Gastrocnemius medialis (tissue), 4 donors: ENCODE data around the gene TCF4. TPM values are rescaled to one million over a fixed set of nuclear protein-coding genes. Genes with fewer than 3 reads are reported as not detected.

ENCODE experiments used
- ATAC-seq, 2 donors: fragments of 150-250 bp; one replicate each; pipeline ENCODE4 v1.9.1; 2016
- DNase-seq, 2 donors: peaks; one replicate each; pipeline ENCODE4 v3.0.0-alpha.2; 2019
- H3K27ac ChIP-seq, 4 donors: fragments of 200-600 bp; sonication (generic); 1 replicate in 1 of 4; 2 replicates in 3 of 4; pipeline ENCODE4 v1.5.1; 2016 to 2018; ENCODE audit warnings: mild to moderate bottlenecking in 2 of 4, moderate library complexity in 1 of 4
- H3K27me3 ChIP-seq, 3 donors: fragments of 200-600 bp; sonication (generic) in 2 of 3; 1 replicate in 1 of 3; 2 replicates in 2 of 3; pipeline versions ENCODE4 v1.5.1 to v1.6.0; 2016 to 2019; ENCODE audit warnings: mild to moderate bottlenecking in 1 of 3, moderate library complexity in 1 of 3
- H3K36me3 ChIP-seq, 2 donors: fragments of 200-600 bp; sonication (generic) in 1 of 2; one replicate each; pipeline ENCODE4 v1.5.1; 2017 to 2018
- H3K4me1 ChIP-seq, 2 donors: fragments of 200-600 bp; sonication (generic) in 1 of 2; one replicate each; pipeline ENCODE4 v1.5.1; 2016 to 2017; ENCODE audit warnings: mild to moderate bottlenecking in 2 of 2
- H3K4me3 ChIP-seq, 4 donors: fragments of 200-600 bp; sonication (generic) in 3 of 4; 1 replicate in 1 of 4; 2 replicates in 3 of 4; pipeline ENCODE4 v1.5.1; 2016 to 2019; ENCODE audit warnings: mild to moderate bottlenecking in 2 of 4
- H3K9me3 ChIP-seq, 3 donors: fragments of 200-600 bp; sonication (generic) in 2 of 3; 1 replicate in 1 of 3; 2 replicates in 2 of 3; pipeline ENCODE4 v1.5.1; 2016 to 2019
- CTCF ChIP-seq, 5 experiments: fragments of 450-650 bp in 3 of 5; fragments of 200-600 bp in 2 of 5; sonication (generic) in 2 of 5; IDR thresholded peaks in 4 of 5; conservative IDR thresholded peaks in 1 of 5; 1 replicate in 4 of 5; 2 replicates in 1 of 5; pipeline ENCODE4 v1.5.1; 2016 to 2019; ENCODE audit warnings: antibody characterized with exemption in 5 of 5, mild to moderate bottlenecking in 3 of 5, moderate library complexity in 3 of 5
- POLR2A ChIP-seq, 2 donors: fragments of 450-650 bp; IDR thresholded peaks; one replicate each; pipeline ENCODE4 v1.6.1; 2017; ENCODE audit warnings: antibody characterized with exemption in 2 of 2, mild to moderate bottlenecking in 2 of 2, moderate library complexity in 2 of 2
- in situ Hi-C, 4 donors: fragments of 200-750 bp; cut with MboI; loops; one replicate each; pipeline versions ENCODE4 v1.15.0 to v1.8.0; 2017; ENCODE audit warnings: low sequenced_read_pairs in 4 of 4
- intact Hi-C: fragments of 100-400 bp; cut with DNase I; formaldehyde crosslinking; loops from one replicate; pipeline ENCODE4 v1.15.1; 2023; ENCODE audit warnings: low total_unique reads
- total RNA-seq, 4 donors: library from RNA; depleted of rRNA; stranded (reverse); fragments of >200 nt; gene quantifications; one replicate each; pipeline versions ENCODE4 v1.1.0 to v1.2.3, GENCODE V29; 2016

Gene TCF4
- total RNA-seq, 4 donors from 2014 or later, result 40.3 to 60.6 (median 53.6) TPM

- Histone ChIP-seq H3K9me3 (no peaks in the 10 kb centered on the region), H3K4me3 (peak overlapping the region; percentile 2 to 50 (median 36)), H3K36me3 (no peaks in the 10 kb centered on the region), H3K27me3 (no peaks in the 10 kb centered on the region), H3K27ac (peak overlapping the region; percentile 80 to 85 (median 81)), H3K4me1 (peaks cover 56 to 91% of the 10 kb centered on the region in 2 donors)
- TF ChIP-seq POLR2A (IDR thresholded peaks at IDR 0.05), result no peak
- TF ChIP-seq CTCF (IDR thresholded peaks at IDR 0.05 in 4 of 5, conservative IDR thresholded peaks at IDR 0.05 in 1 of 5), result no peak
- intact Hi-C loops (loop anchor here (2.0 to 5.0 kb wide), 4 partner anchors 16 to 372 kb away; no protein-coding TSS in a partner anchor), in situ Hi-C loops (loop anchor here in 3 of 4 donors (5.0 to 25.0 kb wide), 7 partner anchors 80 to 382 kb away; no protein-coding TSS in a partner anchor)
- no peak for ATAC-seq
- DNase-seq, result no peak
Observed at GRCh38 chr18:55404832-55405465, 183.0 kb downstream of the TCF4 start.

GRCh38 chr18:55404136-55404830 is 183.7 kb downstream of the TCF4 start:
- DNase-seq (no peak), ATAC-seq (no peak)
- H3K36me3 ChIP-seq, result no peaks in the 10 kb centered on the region
- H3K27me3 ChIP-seq, result no peaks in the 10 kb centered on the region
- TF ChIP-seq POLR2A (IDR thresholded peaks at IDR 0.05) (no peak), CTCF (IDR thresholded peaks at IDR 0.05 in 4 of 5, conservative IDR thresholded peaks at IDR 0.05 in 1 of 5) (no peak)
- H3K4me3 ChIP-seq, result peak overlapping the region in 3 of 4 donors; percentile 49 to 50 (median 50)
- H3K27ac ChIP-seq, result peak overlapping the region; percentile 80 to 85 (median 81)
- intact Hi-C loops (loop anchor here (2.0 to 5.0 kb wide), 4 partner anchors 17 to 373 kb away; no protein-coding TSS in a partner anchor), in situ Hi-C loops (loop anchor here in 2 of 4 donors (10.0 to 25.0 kb wide), 5 partner anchors 79 to 383 kb away; no protein-coding TSS in a partner anchor)
- no peaks in the 10 kb centered on the region for H3K9me3 ChIP-seq
- peaks cover 63 to 91% of the 10 kb centered on the region in 2 donors for H3K4me1 ChIP-seq

- TF ChIP-seq CTCF (IDR thresholded peaks at IDR 0.05 in 4 of 5, conservative IDR thresholded peaks at IDR 0.05 in 1 of 5) (no peak), POLR2A (IDR thresholded peaks at IDR 0.05) (no peak)
- in situ Hi-C loops, result loop anchor here in 2 of 4 donors (10.0 to 25.0 kb wide), 5 partner anchors 79 to 384 kb away; no protein-coding TSS in a partner anchor
- Histone ChIP-seq H3K36me3 (no peaks in the 10 kb centered on the region), H3K4me3 (peak overlapping the region; percentile 49 to 50 (median 50)), H3K4me1 (peaks cover 71 to 96% of the 10 kb centered on the region in 2 donors), H3K27ac (peak overlapping the region; percentile 80 to 85 (median 81)), H3K9me3 (no peaks in the 10 kb centered on the region), H3K27me3 (no peaks in the 10 kb centered on the region)
- intact Hi-C loops, result loop anchor here (5.0 kb wide), 2 partner anchors 66 to 374 kb away; no protein-coding TSS in a partner anchor
- no peak for ATAC-seq
- DNase-seq, result no peak
Observed at GRCh38 chr18:55403421-55403949, 184.5 kb downstream of the TCF4 start.

GRCh38 chr18:55402731-55403405 is 185.1 kb downstream of the TCF4 start:
- Histone ChIP-seq H3K4me1 (peaks cover 73 to 96% of the 10 kb centered on the region in 2 donors), H3K27me3 (no peaks in the 10 kb centered on the region), H3K4me3 (peak overlapping the region; percentile 49 to 50 (median 50)), H3K9me3 (no peaks in the 10 kb centered on the region), H3K36me3 (no peaks in the 10 kb centered on the region), H3K27ac (peak overlapping the region; percentile 80 to 85 (median 81))
- intact Hi-C loops, result loop anchor here (5.0 kb wide), 2 partner anchors 66 to 374 kb away; no protein-coding TSS in a partner anchor
- ATAC-seq, result no peak
- in situ Hi-C loops, result loop anchor here in 2 of 4 donors (10.0 to 25.0 kb wide), 5 partner anchors 78 to 384 kb away; no protein-coding TSS in a partner anchor
- no peak for DNase-seq
- TF ChIP-seq POLR2A (IDR thresholded peaks at IDR 0.05) (no peak), CTCF (IDR thresholded peaks at IDR 0.05 in 4 of 5, conservative IDR thresholded peaks at IDR 0.05 in 1 of 5) (no peak)
